ENCODE data around the gene BCL10.

DNA sequence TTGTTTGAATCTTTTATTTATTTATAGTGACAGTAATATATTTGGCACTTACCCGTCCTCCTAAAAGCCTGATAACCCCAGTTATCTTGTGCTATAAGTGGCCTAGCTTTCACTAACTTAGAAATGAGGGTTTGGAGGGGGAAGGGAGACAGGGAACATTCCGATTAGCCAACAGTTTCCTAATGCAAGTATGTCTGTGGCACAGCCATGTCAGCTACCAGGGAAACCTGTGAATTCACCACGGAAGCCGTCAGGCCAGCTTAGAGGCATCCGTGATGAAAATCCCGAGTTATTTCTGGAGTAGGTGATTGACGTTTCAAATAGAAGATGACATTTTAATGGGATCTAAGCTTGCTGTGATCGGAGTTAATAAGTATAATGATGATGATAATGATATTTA lies 39.4 kb upstream of the BCL10 start:
- TF ChIP-seq, protein P1, sequence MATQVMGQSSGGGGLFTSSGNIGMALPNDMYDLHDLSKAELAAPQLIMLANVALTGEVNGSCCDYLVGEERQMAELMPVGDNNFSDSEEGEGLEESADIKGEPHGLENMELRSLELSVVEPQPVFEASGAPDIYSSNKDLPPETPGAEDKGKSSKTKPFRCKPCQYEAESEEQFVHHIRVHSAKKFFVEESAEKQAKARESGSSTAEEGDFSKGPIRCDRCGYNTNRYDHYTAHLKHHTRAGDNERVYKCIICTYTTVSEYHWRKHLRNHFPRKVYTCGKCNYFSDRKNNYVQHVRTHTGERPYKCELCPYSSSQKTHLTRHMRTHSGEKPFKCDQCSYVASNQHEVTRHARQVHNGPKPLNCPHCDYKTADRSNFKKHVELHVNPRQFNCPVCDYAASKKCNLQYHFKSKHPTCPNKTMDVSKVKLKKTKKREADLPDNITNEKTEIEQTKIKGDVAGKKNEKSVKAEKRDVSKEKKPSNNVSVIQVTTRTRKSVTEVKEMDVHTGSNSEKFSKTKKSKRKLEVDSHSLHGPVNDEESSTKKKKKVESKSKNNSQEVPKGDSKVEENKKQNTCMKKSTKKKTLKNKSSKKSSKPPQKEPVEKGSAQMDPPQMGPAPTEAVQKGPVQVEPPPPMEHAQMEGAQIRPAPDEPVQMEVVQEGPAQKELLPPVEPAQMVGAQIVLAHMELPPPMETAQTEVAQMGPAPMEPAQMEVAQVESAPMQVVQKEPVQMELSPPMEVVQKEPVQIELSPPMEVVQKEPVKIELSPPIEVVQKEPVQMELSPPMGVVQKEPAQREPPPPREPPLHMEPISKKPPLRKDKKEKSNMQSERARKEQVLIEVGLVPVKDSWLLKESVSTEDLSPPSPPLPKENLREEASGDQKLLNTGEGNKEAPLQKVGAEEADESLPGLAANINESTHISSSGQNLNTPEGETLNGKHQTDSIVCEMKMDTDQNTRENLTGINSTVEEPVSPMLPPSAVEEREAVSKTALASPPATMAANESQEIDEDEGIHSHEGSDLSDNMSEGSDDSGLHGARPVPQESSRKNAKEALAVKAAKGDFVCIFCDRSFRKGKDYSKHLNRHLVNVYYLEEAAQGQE (IDR thresholded peaks at IDR 0.05; ENCODE audit: low read depth), result no peak
- TF ChIP-seq, protein P2, sequence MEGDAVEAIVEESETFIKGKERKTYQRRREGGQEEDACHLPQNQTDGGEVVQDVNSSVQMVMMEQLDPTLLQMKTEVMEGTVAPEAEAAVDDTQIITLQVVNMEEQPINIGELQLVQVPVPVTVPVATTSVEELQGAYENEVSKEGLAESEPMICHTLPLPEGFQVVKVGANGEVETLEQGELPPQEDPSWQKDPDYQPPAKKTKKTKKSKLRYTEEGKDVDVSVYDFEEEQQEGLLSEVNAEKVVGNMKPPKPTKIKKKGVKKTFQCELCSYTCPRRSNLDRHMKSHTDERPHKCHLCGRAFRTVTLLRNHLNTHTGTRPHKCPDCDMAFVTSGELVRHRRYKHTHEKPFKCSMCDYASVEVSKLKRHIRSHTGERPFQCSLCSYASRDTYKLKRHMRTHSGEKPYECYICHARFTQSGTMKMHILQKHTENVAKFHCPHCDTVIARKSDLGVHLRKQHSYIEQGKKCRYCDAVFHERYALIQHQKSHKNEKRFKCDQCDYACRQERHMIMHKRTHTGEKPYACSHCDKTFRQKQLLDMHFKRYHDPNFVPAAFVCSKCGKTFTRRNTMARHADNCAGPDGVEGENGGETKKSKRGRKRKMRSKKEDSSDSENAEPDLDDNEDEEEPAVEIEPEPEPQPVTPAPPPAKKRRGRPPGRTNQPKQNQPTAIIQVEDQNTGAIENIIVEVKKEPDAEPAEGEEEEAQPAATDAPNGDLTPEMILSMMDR (IDR thresholded peaks at IDR 0.05 in 2 of 3, conservative IDR thresholded peaks at IDR 0.05 in 1 of 3; ENCODE audit: borderline replicate concordance in 1 of 3, insufficient read depth in 1 of 3, low read depth in 2 of 3, low read length in 2 of 3), result no peak
- TF ChIP-seq POLR2A (IDR thresholded peaks at IDR 0.05; ENCODE audit: borderline replicate concordance, extremely low read depth, insufficient read depth, insufficient read length) (no peak), EZH2 (IDR thresholded peaks at IDR 0.05) (no peak), POLR2AphosphoS5 (IDR thresholded peaks at IDR 0.05; ENCODE audit: low read depth, low read length) (no peak), TCF7L2 (IDR thresholded peaks at IDR 0.05; ENCODE audit: borderline replicate concordance, extremely low read depth, insufficient read depth, insufficient read length) (no peak), SP1 (IDR thresholded peaks at IDR 0.05; ENCODE audit: low read depth) (no peak), EZH2phosphoT487 (IDR thresholded peaks at IDR 0.05; ENCODE audit: borderline replicate concordance) (no peak), RAD21 (IDR thresholded peaks at IDR 0.05; ENCODE audit: low read depth) (no peak), CEBPB (IDR thresholded peaks at IDR 0.05; ENCODE audit: low read depth) (no peak)

Measured in HCT116 (cell line).